Nephron (organoid): ENCODE data around the gene TGFBI.

Experiments used
- H3K27ac Mint-ChIP-seq, 3 experiments: 2 replicates each; pipeline ENCODE4 v1.8.0; 2020; ENCODE audit warnings: mixed read lengths in 3 of 3, mild to moderate bottlenecking in 2 of 3, moderate library complexity in 1 of 3
- H3K27me3 Mint-ChIP-seq: 2 replicates; pipeline ENCODE4 v1.8.0; 2021; ENCODE audit warnings: low read depth, mild to moderate bottlenecking, moderate library complexity, mixed read lengths
- H3K36me3 Mint-ChIP-seq: 2 replicates; pipeline ENCODE4 v1.8.0; 2020; ENCODE audit warnings: low read depth, mixed read lengths
- H3K4me1 Mint-ChIP-seq: 2 replicates; pipeline ENCODE4 v1.8.0; 2020; ENCODE audit warnings: mixed read lengths
- H3K4me3 Mint-ChIP-seq, 3 experiments: 2 replicates each; pipeline ENCODE4 v1.8.0; 2020; ENCODE audit warnings: mild to moderate bottlenecking in 3 of 3, mixed read lengths in 3 of 3, moderate library complexity in 2 of 3
- H3K9me3 Mint-ChIP-seq: 2 replicates; pipeline ENCODE4 v1.8.0; 2020; ENCODE audit warnings: mixed read lengths
- TF ChIP-seq, protein P1 (sequence below), 3 experiments: fragments of 200-600 bp; sonication (generic); IDR thresholded peaks; one replicate each; pipeline ENCODE4 v1.5.0; 2021; ENCODE audit warnings: antibody characterized with exemption in 3 of 3; ENCODE audit not compliant: unreplicated experiment in 3 of 3

Gene TGFBI

DNA sequence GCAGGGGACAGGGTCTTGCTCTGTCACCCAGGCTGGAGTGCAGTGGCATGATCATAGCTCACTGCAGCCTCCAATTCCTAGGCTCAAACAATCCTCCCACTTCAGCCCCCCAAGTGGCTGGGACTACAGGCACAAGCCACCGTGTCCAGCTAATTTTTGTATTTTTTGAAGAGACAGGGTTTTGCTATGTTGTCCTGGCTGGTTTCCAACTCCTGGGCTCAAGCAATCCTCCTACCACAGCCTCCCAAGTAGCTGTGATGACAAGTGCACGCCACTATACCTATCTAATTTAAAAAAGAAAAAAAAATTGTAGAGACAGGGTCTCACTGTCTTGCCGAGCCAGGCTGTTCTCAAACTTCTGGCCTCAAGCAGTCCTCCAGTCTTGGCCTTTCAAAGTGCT is 42.4 kb upstream of the TGFBI start:
- H3K27ac Mint-ChIP-seq = peak overlapping the region in 2 of 3 experiments; percentile 28 to 33
- no peaks in the 10 kb centered on the region for H3K36me3 Mint-ChIP-seq
- H3K9me3 Mint-ChIP-seq = peaks cover 10% of the 10 kb centered on the region
- H3K4me1 Mint-ChIP-seq = peaks cover 39% of the 10 kb centered on the region
- TF ChIP-seq, protein P1, sequence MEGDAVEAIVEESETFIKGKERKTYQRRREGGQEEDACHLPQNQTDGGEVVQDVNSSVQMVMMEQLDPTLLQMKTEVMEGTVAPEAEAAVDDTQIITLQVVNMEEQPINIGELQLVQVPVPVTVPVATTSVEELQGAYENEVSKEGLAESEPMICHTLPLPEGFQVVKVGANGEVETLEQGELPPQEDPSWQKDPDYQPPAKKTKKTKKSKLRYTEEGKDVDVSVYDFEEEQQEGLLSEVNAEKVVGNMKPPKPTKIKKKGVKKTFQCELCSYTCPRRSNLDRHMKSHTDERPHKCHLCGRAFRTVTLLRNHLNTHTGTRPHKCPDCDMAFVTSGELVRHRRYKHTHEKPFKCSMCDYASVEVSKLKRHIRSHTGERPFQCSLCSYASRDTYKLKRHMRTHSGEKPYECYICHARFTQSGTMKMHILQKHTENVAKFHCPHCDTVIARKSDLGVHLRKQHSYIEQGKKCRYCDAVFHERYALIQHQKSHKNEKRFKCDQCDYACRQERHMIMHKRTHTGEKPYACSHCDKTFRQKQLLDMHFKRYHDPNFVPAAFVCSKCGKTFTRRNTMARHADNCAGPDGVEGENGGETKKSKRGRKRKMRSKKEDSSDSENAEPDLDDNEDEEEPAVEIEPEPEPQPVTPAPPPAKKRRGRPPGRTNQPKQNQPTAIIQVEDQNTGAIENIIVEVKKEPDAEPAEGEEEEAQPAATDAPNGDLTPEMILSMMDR (IDR thresholded peaks at IDR 0.05; ENCODE audit: unreplicated experiment in 3 of 3) = no peak
- H3K27me3 Mint-ChIP-seq = no peaks in the 10 kb centered on the region
- no peak overlapping the region for H3K4me3 Mint-ChIP-seq

DNA sequence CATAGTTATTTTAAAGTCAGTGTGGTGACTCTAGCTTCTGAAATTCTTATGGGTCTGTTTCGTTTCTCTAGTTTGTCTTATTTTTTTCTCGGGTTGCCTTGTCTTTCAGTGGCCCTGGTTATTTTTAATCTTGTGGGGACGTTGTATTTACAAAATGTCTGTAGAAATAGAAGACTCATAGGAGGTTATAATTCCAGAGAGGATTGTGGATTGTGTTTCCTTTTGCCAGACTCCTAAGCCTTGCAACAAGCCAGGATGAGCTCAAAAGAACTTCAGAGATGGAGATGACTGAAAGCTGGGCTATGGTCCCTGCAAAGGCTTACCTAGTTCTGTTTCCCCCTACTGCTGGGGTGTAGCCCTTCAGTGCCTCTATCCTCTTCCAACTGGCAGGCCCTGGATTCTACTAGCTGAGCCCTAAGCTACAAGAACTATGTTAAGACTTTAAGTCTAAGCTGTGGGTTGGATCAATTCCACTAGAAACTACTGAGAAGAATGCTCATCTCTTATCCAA is 41.8 kb upstream of the TGFBI start:
- Mint-ChIP-seq H3K4me1 (peaks cover 45% of the 10 kb centered on the region), H3K36me3 (no peaks in the 10 kb centered on the region), H3K27ac (peak overlapping the region in 2 of 3 experiments; percentile 28 to 33), H3K27me3 (no peaks in the 10 kb centered on the region), H3K9me3 (peaks cover 8% of the 10 kb centered on the region), H3K4me3 (no peak overlapping the region)
- TF ChIP-seq, protein P1 (IDR thresholded peaks at IDR 0.05; ENCODE audit: unreplicated experiment in 3 of 3) = no peak

DNA sequence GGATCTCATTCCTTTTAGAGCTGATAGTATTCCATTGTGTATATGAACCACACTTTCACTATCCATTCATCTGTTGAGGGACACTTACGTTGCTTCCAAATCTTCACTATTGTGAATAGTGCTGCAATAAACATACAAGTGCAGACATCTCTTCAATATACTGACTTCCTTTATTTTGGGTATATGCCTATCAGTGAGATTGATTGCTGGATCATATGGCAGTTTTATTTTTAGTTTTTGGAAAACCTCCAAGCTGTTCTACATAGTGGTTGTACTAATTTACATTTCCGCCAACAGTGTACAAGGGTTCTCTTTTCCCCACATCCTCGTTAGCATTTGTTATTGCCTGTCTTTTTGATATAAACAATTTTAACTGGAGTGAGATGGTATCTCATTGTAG is 40.2 kb upstream of the TGFBI start:
- peaks cover 3% of the 10 kb centered on the region for H3K27me3 Mint-ChIP-seq
- TF ChIP-seq, protein P1 (IDR thresholded peaks at IDR 0.05; ENCODE audit: unreplicated experiment in 3 of 3) = no peak

DNA sequence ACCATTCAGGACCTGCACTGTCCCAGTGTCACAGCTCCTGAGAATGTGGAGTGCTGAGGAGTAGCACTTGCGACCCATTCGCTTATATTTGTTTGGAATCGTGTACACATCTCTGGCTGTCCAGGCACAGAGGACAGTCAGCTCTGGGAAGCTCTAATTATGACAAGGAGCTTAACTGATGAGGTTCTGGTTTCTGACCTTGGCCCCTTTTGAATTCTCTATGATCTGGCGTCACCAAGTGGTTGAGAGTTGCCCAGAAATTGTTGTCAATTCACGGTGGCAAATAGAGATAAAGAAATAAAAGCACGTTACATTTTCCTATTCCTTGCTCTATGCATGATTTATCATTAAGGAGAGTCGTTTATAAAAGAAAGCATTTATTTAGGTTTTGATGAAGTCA is 39.1 kb upstream of the TGFBI start:
- Mint-ChIP-seq H3K27me3 (peaks cover 3% of the 10 kb centered on the region), H3K27ac (peak overlapping the region in 2 of 3 experiments; percentile 58 to 92), H3K9me3 (peaks cover 6% of the 10 kb centered on the region), H3K36me3 (no peaks in the 10 kb centered on the region), H3K4me1 (peaks cover 66% of the 10 kb centered on the region), H3K4me3 (no peak overlapping the region)
- TF ChIP-seq, protein P1 (IDR thresholded peaks at IDR 0.05; ENCODE audit: unreplicated experiment in 3 of 3) = no peak

More for the DNA sequence above, 40.2 kb upstream of the TGFBI start:
- Mint-ChIP-seq H3K4me3 (no peak overlapping the region), H3K4me1 (peaks cover 55% of the 10 kb centered on the region), H3K9me3 (peaks cover 5% of the 10 kb centered on the region), H3K27ac (peak overlapping the region; percentile 35 to 76 (median 61)), H3K36me3 (no peaks in the 10 kb centered on the region)

DNA sequence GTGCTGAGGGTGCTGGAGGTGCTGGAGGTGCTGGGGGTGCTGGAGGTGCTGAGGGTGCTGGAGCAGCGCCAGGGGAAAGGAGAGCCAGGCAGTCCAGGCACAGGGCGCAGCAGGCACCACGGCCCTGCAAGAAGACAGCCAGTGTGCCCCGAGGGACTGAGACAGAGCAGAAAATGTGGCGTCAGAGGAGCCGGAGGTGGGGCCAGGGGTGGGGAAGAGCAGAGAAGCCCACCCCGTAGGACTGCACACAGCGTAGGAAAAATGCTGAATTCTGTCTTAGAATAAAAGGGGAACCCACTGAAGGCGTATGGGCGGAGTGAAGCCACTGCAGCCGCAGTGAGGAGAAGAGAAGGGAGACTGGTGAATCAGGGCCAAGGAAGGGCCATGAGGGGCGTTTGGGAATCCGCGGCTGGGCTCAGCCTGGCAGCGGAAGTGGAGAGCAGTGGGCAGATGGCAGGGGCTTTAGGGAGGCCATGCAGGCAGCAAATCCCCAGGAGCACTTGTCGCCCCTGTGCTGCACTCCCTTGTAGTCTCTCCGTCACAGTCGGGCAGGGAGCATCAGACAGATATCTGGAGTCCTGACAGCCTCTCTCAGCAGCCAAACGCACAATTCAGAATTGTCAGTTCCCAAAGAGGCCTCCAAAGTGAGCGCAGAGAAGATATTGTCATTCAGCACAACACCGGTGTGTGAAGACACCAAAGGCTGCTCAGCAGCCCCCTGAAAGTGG is 38.1 kb upstream of the TGFBI start:
- H3K27me3 Mint-ChIP-seq = peaks cover 3% of the 10 kb centered on the region
- TF ChIP-seq, protein P1 (IDR thresholded peaks at IDR 0.05; ENCODE audit: unreplicated experiment in 3 of 3) = no peak
- H3K4me1 Mint-ChIP-seq = peaks cover 75% of the 10 kb centered on the region
- H3K36me3 Mint-ChIP-seq = no peaks in the 10 kb centered on the region
- H3K4me3 Mint-ChIP-seq = no peak overlapping the region
- peak overlapping the region; percentile 58 to 92 (median 69) for H3K27ac Mint-ChIP-seq
- peaks cover 7% of the 10 kb centered on the region for H3K9me3 Mint-ChIP-seq

DNA sequence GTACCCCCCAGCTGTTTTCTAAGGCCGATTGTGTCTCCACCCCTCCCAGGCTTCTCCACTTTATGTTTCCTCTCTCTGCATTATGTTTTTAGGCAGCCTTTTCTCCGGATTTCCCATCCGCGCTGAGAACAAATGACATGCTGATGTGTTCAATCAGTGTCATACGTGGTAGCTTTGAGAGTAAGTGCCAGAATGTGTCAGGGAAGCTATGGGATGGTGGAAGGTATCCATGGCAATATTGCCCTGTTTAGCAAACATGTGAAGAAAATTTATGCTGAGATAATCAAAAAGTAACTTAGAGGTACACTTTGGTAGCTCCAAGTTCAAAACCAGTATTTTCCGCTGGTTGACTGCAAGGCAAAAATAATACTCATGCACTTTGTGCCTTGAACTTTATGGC is 37.4 kb upstream of the TGFBI start:
- H3K4me3 Mint-ChIP-seq = no peak overlapping the region
- TF ChIP-seq, protein P1 (IDR thresholded peaks at IDR 0.05; ENCODE audit: unreplicated experiment in 3 of 3) = no peak
- peaks cover 6% of the 10 kb centered on the region for H3K27me3 Mint-ChIP-seq
- peaks cover 7% of the 10 kb centered on the region for H3K9me3 Mint-ChIP-seq
- no peaks in the 10 kb centered on the region for H3K36me3 Mint-ChIP-seq
- peaks cover 82% of the 10 kb centered on the region for H3K4me1 Mint-ChIP-seq
- H3K27ac Mint-ChIP-seq = peak overlapping the region; percentile 58 to 92 (median 69)
